GM12878 (cell line): Measurements from ENCODE around the gene HVCN1. TPM values are rescaled to one million over a fixed set of nuclear protein-coding genes. Genes with fewer than 3 reads are reported as not detected.

Source experiments
- ATAC-seq: fragments of 200-7000 bp; cut with Tn5 transposase; 3 replicates; pipeline ENCODE4 v1.9.1; 2020; ENCODE audit warnings: mild to moderate bottlenecking, moderate library complexity
- BruUV-seq: library from RNA; stranded (reverse); fragments of 400-500 nt; replicated peaks from 2 replicates; lab custom pipeline; 2021; lab: Mats Ljungman, UMichigan
- CTCF ChIA-PET: fragments of 300-600 bp; sonication (Branson Sonifier 250); formaldehyde crosslinking; extraction: SDS; loops from one replicate; lab custom pipeline; 2021; ENCODE audit warnings: inconsistent platforms; lab: Yijun Ruan, JAX
- POLR2A ChIA-PET: fragments of 350-600 bp; formaldehyde crosslinking; extraction: SDS; loops from one replicate; lab custom pipeline; 2021; ENCODE audit warnings: inconsistent platforms; lab: Charles Lee
- RAD21 ChIA-PET: fragments of 300-600 bp; sonication (Branson Sonifier 250); formaldehyde crosslinking; loops from one replicate; lab custom pipeline; 2023; ENCODE audit warnings: antibody characterized with exemption; ENCODE audit not compliant: unreplicated experiment; lab: Charles Lee
- SMC1A ChIA-PET: fragments of 300-600 bp; sonication (Branson Sonifier 250); formaldehyde crosslinking; loops from one replicate; lab custom pipeline; 2023; ENCODE audit not compliant: unreplicated experiment, uncharacterized antibody; lab: Charles Lee
- DNase-seq: peaks from one replicate; pipeline ENCODE4 v3.0.0-alpha.2; 2011; ENCODE audit warnings: low read depth, low spot score
- FAIRE-seq: peaks from 3 replicates; lab custom pipeline; 2011; peaks lifted over from hg19 to GRCh38; lab: Jason Lieb, UNC
- H2AFZ ChIP-seq: 2 replicates; pipeline ENCODE4 v1.6.0; 2011; ENCODE audit warnings: low read depth, low read length, control low read depth; ENCODE audit not compliant: control insufficient read depth
- H3K27ac ChIP-seq: 2 replicates; pipeline ENCODE4 v1.5.1; 2011; ENCODE audit warnings: control low read depth; ENCODE audit not compliant: control insufficient read depth, insufficient read depth
- H3K27me3 ChIP-seq, 2 experiments: replicated peaks in 1 of 2; 2 replicates each; pipeline versions ENCODE4 v1.6.0 to v1.6.1; 2011; ENCODE audit warnings: low read length in 1 of 2; ENCODE audit not compliant: control insufficient read depth in 2 of 2, insufficient read depth in 2 of 2
- H3K36me3 ChIP-seq, 2 experiments: 2 replicates each; pipeline ENCODE4 v1.5.1; 2011; ENCODE audit warnings: low read length in 1 of 2; ENCODE audit not compliant: control insufficient read depth in 2 of 2, insufficient read depth in 2 of 2
- H3K4me1 ChIP-seq: 2 replicates; pipeline ENCODE4 v1.6.1; 2011; ENCODE audit warnings: mild to moderate bottlenecking, low read length, moderate library complexity, mixed read lengths; ENCODE audit not compliant: control insufficient read depth, insufficient read depth
- H3K4me2 ChIP-seq: 2 replicates; pipeline ENCODE4 v1.6.0; 2011; ENCODE audit warnings: control low read depth; ENCODE audit not compliant: control insufficient read depth, insufficient read depth
- H3K4me3 ChIP-seq: fragments of 200-600 bp; sonication (generic); 2 replicates; pipeline ENCODE4 v1.5.1; 2016
- H3K79me2 ChIP-seq: 2 replicates; pipeline ENCODE4 v1.6.0; 2011; ENCODE audit warnings: low read length; ENCODE audit not compliant: control insufficient read depth, insufficient read depth
- H3K9ac ChIP-seq: 2 replicates; pipeline ENCODE4 v1.8.0; 2011; ENCODE audit warnings: low read length, control low read depth, mixed read lengths; ENCODE audit not compliant: control insufficient read depth, insufficient read depth
- H3K9me3 ChIP-seq: replicated peaks from 3 replicates; pipeline ENCODE4 v1.5.1; 2011; ENCODE audit warnings: mild to moderate bottlenecking, low read length; ENCODE audit not compliant: control insufficient read depth, insufficient read depth
- H4K20me1 ChIP-seq: 2 replicates; pipeline ENCODE4 v1.6.0; 2011; ENCODE audit not compliant: control insufficient read depth, insufficient read depth
- ATF7 ChIP-seq: fragments of 450-650 bp; IDR thresholded peaks from 2 replicates; pipeline ENCODE4 v1.6.1; 2016; ENCODE audit warnings: low read depth, mild to moderate bottlenecking
- ESRRA ChIP-seq: IDR thresholded peaks from 2 replicates; pipeline ENCODE4 v1.6.1; 2012; ENCODE audit warnings: mild to moderate bottlenecking, low read length, improper control_type of control experiment
- MTA2 ChIP-seq: fragments of 450-650 bp; IDR thresholded peaks from 2 replicates; pipeline ENCODE4 v1.6.1; 2016; ENCODE audit warnings: low read depth, mild to moderate bottlenecking, moderate library complexity
- RAD51 ChIP-seq: fragments of 450-650 bp; IDR thresholded peaks from 2 replicates; pipeline ENCODE4 v1.6.1; 2016; ENCODE audit warnings: moderate library complexity, mild to moderate bottlenecking, inconsistent platforms
- SREBF1 ChIP-seq: IDR thresholded peaks from 2 replicates; pipeline ENCODE4 v1.6.1; 2012; ENCODE audit warnings: mild to moderate bottlenecking, low read length
- YBX1 ChIP-seq: fragments of 450-650 bp; IDR thresholded peaks from 2 replicates; pipeline ENCODE4 v1.6.1; 2016; ENCODE audit warnings: antibody characterized with exemption
- YY1 ChIP-seq: IDR thresholded peaks from 2 replicates; pipeline ENCODE4 v1.6.1; 2011; ENCODE audit warnings: low read depth, mild to moderate bottlenecking, low read length
- ZNF217 ChIP-seq: fragments of 450-650 bp; IDR thresholded peaks from 2 replicates; pipeline ENCODE4 v1.6.1; 2017; ENCODE audit warnings: antibody characterized with exemption, mild to moderate bottlenecking
- WGBS: methylation state at CpG from one replicate; pipeline ENCODE4 v1.1.6; 2016; ENCODE audit warnings: low lambda C conversion rate; ENCODE audit not compliant: insufficient replicate concordance, insufficient coverage; ENCODE audit errors: missing lambda C conversion rate; 5-methylcytosine and 5-hydroxymethylcytosine counted together
- in situ Hi-C: fragments of 300-500 bp; cut with MboI; formaldehyde crosslinking; loops from 9 replicates; pipeline ENCODE4 v1.14.3; 2018; ENCODE audit warnings: mixed read lengths
- intact Hi-C: fragments of 100-400 bp; cut with micrococcal nuclease; formaldehyde crosslinking; loops from one replicate; pipeline ENCODE4 v1.14.2; 2022; ENCODE audit not compliant: unreplicated experiment
- polyA plus RNA-seq, 11 experiments: library from polyadenylated mRNA; depleted of rRNA in 4 of 11; unstranded in 6 of 11; stranded (reverse) in 5 of 11; fragments of >200 nt; fragmentation: Nextera tagmentation in 4 of 11; fragmentation: Illumina TruSeq in 1 of 11; extraction: Ambion mirVana in 4 of 11; extraction: Trizol in 1 of 11; gene quantifications; 1 replicate in 1 of 11; 2 replicates in 10 of 11; pipeline versions ENCODE4 v1.2.1 to v1.2.3, GENCODE V29; 2011 to 2016; ENCODE audit warnings: inconsistent platforms in 2 of 11, missing spikeins in 2 of 11, low read depth in 1 of 11
- total RNA-seq, 4 experiments: library from RNA; depleted of rRNA in 3 of 4; stranded (reverse); fragments of >200 nt in 3 of 4; fragmentation: Illumina TruSeq in 1 of 4; extraction: Trizol in 1 of 4; gene quantifications; 2 replicates each; pipeline versions ENCODE4 v1.2.1 to v1.2.3, GENCODE V29; 2013 to 2021
- TF ChIP-seq, protein P1 (sequence below): IDR thresholded peaks from 2 replicates; pipeline ENCODE4 v1.6.1; 2011; ENCODE audit warnings: low read depth, low read length, improper control_type of control experiment, borderline replicate concordance
- TF ChIP-seq, protein P2 (sequence below): fragments of 450-650 bp; IDR thresholded peaks from 2 replicates; pipeline ENCODE4 v1.6.1; 2017; ENCODE audit warnings: borderline replicate concordance
- TF ChIP-seq, protein P3 (sequence below): IDR thresholded peaks from 2 replicates; pipeline ENCODE4 v1.6.1; 2012; ENCODE audit warnings: low read depth, low read length, improper control_type of control experiment

Gene HVCN1
- total and polyA plus RNA-seq, 10 of the 15 experiments (the other 5 are each of a cell fraction or from before 2014, with no cell fraction given), result 27.8 to 181 (median 103) TPM

DNA sequence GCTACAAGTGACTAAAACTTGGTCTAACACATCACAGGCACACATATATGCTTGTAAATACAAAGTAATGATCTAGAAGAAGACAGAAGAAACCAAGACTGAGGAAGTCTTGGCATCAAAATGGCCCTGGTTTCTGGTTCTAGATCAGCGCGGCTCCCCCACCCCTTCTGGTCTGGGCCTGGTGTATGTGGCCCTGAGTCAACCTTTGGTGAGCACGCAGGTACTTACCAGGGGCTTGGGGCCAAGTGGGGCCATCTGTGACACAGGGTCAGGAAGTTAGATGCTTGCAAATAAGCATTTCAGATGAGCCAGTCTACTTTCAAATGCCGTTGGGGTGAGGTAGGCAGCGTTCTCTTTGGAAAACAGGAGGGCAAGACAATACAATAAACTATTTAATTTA lies 13.2 kb upstream of the HVCN1 start:
- Histone ChIP-seq H4K20me1 (no peaks in the 10 kb centered on the region), H3K27ac (no peak overlapping the region), H2AFZ (no peak overlapping the region), H3K4me3 (no peak overlapping the region), H3K4me1 (peaks cover 15% of the 10 kb centered on the region), H3K36me3 (no peaks in the 10 kb centered on the region), H3K4me2 (no peak overlapping the region), H3K9ac (no peak overlapping the region), H3K79me2 (no peaks in the 10 kb centered on the region), H3K9me3 (no peaks in the 10 kb centered on the region), H3K27me3 (no peaks in the 10 kb centered on the region)
- WGBS, result 69% methylated on average over 5 of the region's 5 CpGs
- ATAC-seq (no peak), FAIRE-seq (no peak), DNase-seq (no peak)
- no TSS peak for BruUV-seq
- RAD21 ChIA-PET, result interaction anchor here (1.2 kb wide), 1 partner anchor 83 kb away, joined by 5 read pairs; no protein-coding TSS in a partner anchor
- CTCF ChIA-PET, result interaction anchor here (0.6 to 2.5 kb wide), 6 partner anchors 34 to 125 kb away, joined by 3 to 10 read pairs (median 6); no protein-coding TSS in a partner anchor
- TF ChIP-seq YBX1 (no peak), SREBF1 (no peak), YY1 (no peak), ATF7 (no peak), RAD51 (no peak), ESRRA (no peak), ZNF217 (no peak), MTA2 (no peak)
- TF ChIP-seq, protein P1, sequence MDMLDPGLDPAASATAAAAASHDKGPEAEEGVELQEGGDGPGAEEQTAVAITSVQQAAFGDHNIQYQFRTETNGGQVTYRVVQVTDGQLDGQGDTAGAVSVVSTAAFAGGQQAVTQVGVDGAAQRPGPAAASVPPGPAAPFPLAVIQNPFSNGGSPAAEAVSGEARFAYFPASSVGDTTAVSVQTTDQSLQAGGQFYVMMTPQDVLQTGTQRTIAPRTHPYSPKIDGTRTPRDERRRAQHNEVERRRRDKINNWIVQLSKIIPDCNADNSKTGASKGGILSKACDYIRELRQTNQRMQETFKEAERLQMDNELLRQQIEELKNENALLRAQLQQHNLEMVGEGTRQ, result no peak
- TF ChIP-seq, protein P2, sequence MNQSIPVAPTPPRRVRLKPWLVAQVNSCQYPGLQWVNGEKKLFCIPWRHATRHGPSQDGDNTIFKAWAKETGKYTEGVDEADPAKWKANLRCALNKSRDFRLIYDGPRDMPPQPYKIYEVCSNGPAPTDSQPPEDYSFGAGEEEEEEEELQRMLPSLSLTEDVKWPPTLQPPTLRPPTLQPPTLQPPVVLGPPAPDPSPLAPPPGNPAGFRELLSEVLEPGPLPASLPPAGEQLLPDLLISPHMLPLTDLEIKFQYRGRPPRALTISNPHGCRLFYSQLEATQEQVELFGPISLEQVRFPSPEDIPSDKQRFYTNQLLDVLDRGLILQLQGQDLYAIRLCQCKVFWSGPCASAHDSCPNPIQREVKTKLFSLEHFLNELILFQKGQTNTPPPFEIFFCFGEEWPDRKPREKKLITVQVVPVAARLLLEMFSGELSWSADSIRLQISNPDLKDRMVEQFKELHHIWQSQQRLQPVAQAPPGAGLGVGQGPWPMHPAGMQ, result no peak
- TF ChIP-seq, protein P3, sequence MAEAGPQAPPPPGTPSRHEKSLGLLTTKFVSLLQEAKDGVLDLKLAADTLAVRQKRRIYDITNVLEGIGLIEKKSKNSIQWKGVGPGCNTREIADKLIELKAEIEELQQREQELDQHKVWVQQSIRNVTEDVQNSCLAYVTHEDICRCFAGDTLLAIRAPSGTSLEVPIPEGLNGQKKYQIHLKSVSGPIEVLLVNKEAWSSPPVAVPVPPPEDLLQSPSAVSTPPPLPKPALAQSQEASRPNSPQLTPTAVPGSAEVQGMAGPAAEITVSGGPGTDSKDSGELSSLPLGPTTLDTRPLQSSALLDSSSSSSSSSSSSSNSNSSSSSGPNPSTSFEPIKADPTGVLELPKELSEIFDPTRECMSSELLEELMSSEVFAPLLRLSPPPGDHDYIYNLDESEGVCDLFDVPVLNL, result no peak
- in situ Hi-C loops, result loop anchor here (5.0 kb wide), 1 partner anchor 125 kb away; no protein-coding TSS in a partner anchor
- POLR2A ChIA-PET, result no interaction called here
- intact Hi-C loops, result no loop called here
- SMC1A ChIA-PET, result interaction anchor here (0.7 to 1.5 kb wide), 4 partner anchors 74 to 102 kb away, joined by 3 to 4 read pairs (median 4); no protein-coding TSS in a partner anchor
